Endothelial cell of umbilical vein (primary cell): Measurements from ENCODE around the gene NAV2.

Source experiments
- CTCF ChIP-seq, 2 donors: IDR thresholded peaks; 1 replicate in 1 of 2; 2 replicates in 1 of 2; pipeline ENCODE4 v1.5.1; 2011; ENCODE audit warnings: low read length in 2 of 2, mild to moderate bottlenecking in 2 of 2, moderate library complexity in 2 of 2, control low read depth in 1 of 2, inconsistent platforms in 1 of 2, low read depth in 1 of 2; ENCODE audit not compliant: insufficient read depth in 1 of 2; ENCODE audit errors: extremely low read depth in 1 of 2
- EZH2 ChIP-seq: IDR thresholded peaks from 2 replicates; pipeline ENCODE4 v1.6.1; 2012; ENCODE audit warnings: borderline replicate concordance, low read depth, mild to moderate bottlenecking, moderate library complexity, low read length, inconsistent platforms; ENCODE audit not compliant: severe bottlenecking
- FOS ChIP-seq: IDR thresholded peaks from 2 replicates; pipeline ENCODE4 v1.6.1; 2011; ENCODE audit warnings: mild to moderate bottlenecking, low read length, moderate library complexity, borderline replicate concordance; ENCODE audit not compliant: insufficient read depth
- GATA2 ChIP-seq: IDR thresholded peaks from 2 replicates; pipeline ENCODE4 v1.7.0; 2011; ENCODE audit warnings: low read depth, mild to moderate bottlenecking, moderate library complexity, mixed read lengths, low read length; ENCODE audit not compliant: insufficient read length, insufficient read depth
- JUN ChIP-seq: IDR thresholded peaks from 2 replicates; pipeline ENCODE4 v1.6.1; 2011; ENCODE audit warnings: borderline replicate concordance, low read depth; ENCODE audit not compliant: insufficient read length, insufficient read depth
- MAX ChIP-seq: IDR thresholded peaks from 2 replicates; pipeline ENCODE4 v1.6.1; 2011; ENCODE audit not compliant: insufficient read depth, insufficient read length
- MYC ChIP-seq: IDR thresholded peaks from one replicate; pipeline ENCODE4 v1.6.1; 2011; ENCODE audit warnings: mild to moderate bottlenecking, low read depth, low read length
- POLR2A ChIP-seq: IDR thresholded peaks from 2 replicates; pipeline ENCODE4 v1.6.1; 2012; ENCODE audit warnings: low read depth, mild to moderate bottlenecking, control low read depth, low read length
- POLR2AphosphoS5 ChIP-seq: IDR thresholded peaks from 2 replicates; pipeline ENCODE4 v1.6.1; 2012; ENCODE audit warnings: low read depth, mild to moderate bottlenecking, control low read depth, low read length, moderate library complexity; ENCODE audit not compliant: insufficient read depth

- TF ChIP-seq POLR2A (no peak), CTCF (IDR thresholded peaks at IDR 0.05; ENCODE audit: extremely low read depth in 1 of 2, insufficient read depth in 1 of 2, low read depth in 1 of 2, low read length in 2 of 2) (no peak), MYC (no peak), EZH2 (no peak), POLR2AphosphoS5 (no peak), MAX (no peak), FOS (no peak), JUN (no peak), GATA2 (peak; percentile 38)
Observed at GRCh38 chr11:19967787-19968186, 255.2 kb downstream of the NAV2 start.
